Nephron progenitor cell (in vitro differentiated cells): ENCODE measurements around the gene PRUNE2.

Source experiments
- DNase-seq: peaks from one replicate; pipeline ENCODE4 v3.0.0; 2021
- H3K27ac Mint-ChIP-seq: 2 replicates; pipeline ENCODE4 v1.8.0; 2021; ENCODE audit warnings: mild to moderate bottlenecking, moderate library complexity, mixed read lengths
- H3K27me3 Mint-ChIP-seq: 2 replicates; pipeline ENCODE4 v1.8.0; 2021; ENCODE audit warnings: mild to moderate bottlenecking, low read depth, mixed read lengths; ENCODE audit not compliant: poor library complexity
- H3K36me3 Mint-ChIP-seq: 2 replicates; pipeline ENCODE4 v1.8.0; 2021; ENCODE audit warnings: low read depth, mixed read lengths
- H3K4me1 Mint-ChIP-seq: 2 replicates; pipeline ENCODE4 v1.8.0; 2021; ENCODE audit warnings: mixed read lengths
- H3K4me3 Mint-ChIP-seq: 2 replicates; pipeline ENCODE4 v1.8.0; 2021; ENCODE audit warnings: mild to moderate bottlenecking, moderate library complexity, mixed read lengths
- H3K9me3 Mint-ChIP-seq: 2 replicates; pipeline ENCODE4 v1.8.0; 2021; ENCODE audit warnings: mild to moderate bottlenecking, moderate library complexity, mixed read lengths
- CTCF ChIP-seq: fragments of 200-600 bp; sonication (generic); IDR thresholded peaks from 2 replicates; pipeline ENCODE4 v1.5.0; 2021; ENCODE audit warnings: antibody characterized with exemption

The PRUNE2 gene

GRCh38 chr9:76828447-76828846 lies 77.5 kb downstream of the PRUNE2 start:
- H3K4me3 Mint-ChIP-seq = no peak overlapping the region

GRCh38 chr9:76827296-76828080 lies 78.4 kb downstream of the PRUNE2 start:
- H3K4me3 Mint-ChIP-seq = no peak overlapping the region
- peaks cover 21% of the 10 kb centered on the region for H3K4me1 Mint-ChIP-seq
- H3K9me3 Mint-ChIP-seq = peaks cover 25% of the 10 kb centered on the region
- no peak overlapping the region for H3K27ac Mint-ChIP-seq
- no peak for DNase-seq
- no peak for TF ChIP-seq CTCF
- H3K27me3 Mint-ChIP-seq = no peaks in the 10 kb centered on the region
- H3K36me3 Mint-ChIP-seq = peaks cover 10% of the 10 kb centered on the region

More at GRCh38 chr9:76828447-76828846, 77.5 kb downstream of the PRUNE2 start:
- Mint-ChIP-seq H3K27ac (no peak overlapping the region), H3K4me1 (peaks cover 19% of the 10 kb centered on the region), H3K27me3 (no peaks in the 10 kb centered on the region), H3K36me3 (peaks cover 10% of the 10 kb centered on the region), H3K9me3 (peaks cover 25% of the 10 kb centered on the region)
- DNase-seq = no peak
- no peak for TF ChIP-seq CTCF

- peaks cover 14% of the 10 kb centered on the region for H3K4me1 Mint-ChIP-seq
- peaks cover 3% of the 10 kb centered on the region for H3K27me3 Mint-ChIP-seq
- no peak overlapping the region for H3K4me3 Mint-ChIP-seq
- DNase-seq = no peak
- H3K36me3 Mint-ChIP-seq = no peaks in the 10 kb centered on the region
- H3K9me3 Mint-ChIP-seq = no peaks in the 10 kb centered on the region
- H3K27ac Mint-ChIP-seq = no peak overlapping the region
- TF ChIP-seq CTCF = no peak
Measured at GRCh38 chr9:76820431-76820830, 85.5 kb downstream of the PRUNE2 start.

GRCh38 chr9:76818271-76818670 lies 87.6 kb downstream of the PRUNE2 start:
- no peak for DNase-seq
- H3K36me3 Mint-ChIP-seq = no peaks in the 10 kb centered on the region
- TF ChIP-seq CTCF = no peak
- no peaks in the 10 kb centered on the region for H3K9me3 Mint-ChIP-seq
- H3K4me1 Mint-ChIP-seq = peaks cover under 1% of the 10 kb centered on the region
- H3K27ac Mint-ChIP-seq = no peak overlapping the region
- H3K4me3 Mint-ChIP-seq = no peak overlapping the region
- H3K27me3 Mint-ChIP-seq = peaks cover 7% of the 10 kb centered on the region

GRCh38 chr9:76817489-76817888 lies 88.4 kb downstream of the PRUNE2 start:
- DNase-seq = no peak
- H3K9me3 Mint-ChIP-seq = no peaks in the 10 kb centered on the region
- H3K36me3 Mint-ChIP-seq = no peaks in the 10 kb centered on the region
- TF ChIP-seq CTCF = no peak
- no peaks in the 10 kb centered on the region for H3K4me1 Mint-ChIP-seq
- H3K27ac Mint-ChIP-seq = no peak overlapping the region
- H3K4me3 Mint-ChIP-seq = no peak overlapping the region
- peaks cover 7% of the 10 kb centered on the region for H3K27me3 Mint-ChIP-seq

GRCh38 chr9:76812591-76812990 lies 93.3 kb downstream of the PRUNE2 start:
- H3K27ac Mint-ChIP-seq = no peak overlapping the region
- H3K36me3 Mint-ChIP-seq = no peaks in the 10 kb centered on the region
- H3K4me3 Mint-ChIP-seq = no peak overlapping the region
- H3K9me3 Mint-ChIP-seq = no peaks in the 10 kb centered on the region
- peaks cover 9% of the 10 kb centered on the region for H3K27me3 Mint-ChIP-seq
- H3K4me1 Mint-ChIP-seq = no peaks in the 10 kb centered on the region
- DNase-seq = no peak
- TF ChIP-seq CTCF = no peak
